Testis (tissue), 3 donors: ENCODE results near the gene NUP133. TPM values are rescaled to one million over a fixed set of nuclear protein-coding genes. Genes with fewer than 3 reads are reported as not detected.

Experiments used
- DNase-seq: peaks from one replicate; pipeline ENCODE4 v3.0.0-alpha.2; 2019
- H3K27ac ChIP-seq, 2 donors: fragments of 200-600 bp; sonication (generic); one replicate each; pipeline ENCODE4 v1.5.1; 2019
- H3K27me3 ChIP-seq: fragments of 200-600 bp; sonication (generic); one replicate; pipeline ENCODE4 v1.5.1; 2019
- H3K36me3 ChIP-seq: fragments of 200-600 bp; sonication (generic); one replicate; pipeline ENCODE4 v1.5.1; 2017; ENCODE audit warnings: low read depth; ENCODE audit errors: missing control alignments
- H3K4me1 ChIP-seq: fragments of 200-600 bp; sonication (generic); one replicate; pipeline ENCODE4 v1.5.1; 2019
- H3K4me3 ChIP-seq, 2 donors: fragments of 200-600 bp; sonication (generic); one replicate each; pipeline ENCODE4 v1.5.1; 2017 to 2019
- H3K9me3 ChIP-seq: fragments of 200-600 bp; sonication (generic); one replicate; pipeline ENCODE4 v1.5.1; 2017
- POLR2A ChIP-seq: fragments of 450-650 bp; IDR thresholded peaks from one replicate; pipeline ENCODE4 v1.6.1; 2017; ENCODE audit warnings: antibody characterized with exemption, mild to moderate bottlenecking, moderate library complexity
- WGBS, 2 donors: methylation state at CpG; one replicate each; pipeline ENCODE4 v1.1.5; 2018; 5-methylcytosine and 5-hydroxymethylcytosine counted together
- intact Hi-C: fragments of 100-400 bp; cut with DNase I; formaldehyde crosslinking; loops from one replicate; pipeline ENCODE4 v1.15.1; 2023; ENCODE audit warnings: low total_unique reads
- polyA plus RNA-seq: library from polyadenylated mRNA; stranded (reverse); fragments of 350-450 nt; fragmentation: Illumina TruSeq; extraction: RNeasy Lipid Tissue Mini Kit (QIAGEN cat#74804); gene quantifications from one replicate; pipeline ENCODE4 v1.2.3, GENCODE V29; 2014; ENCODE audit warnings: low read depth, low replicate concordance; ENCODE audit not compliant: insufficient read depth
- total RNA-seq, 2 donors: library from RNA; depleted of rRNA; stranded (reverse); fragments of >200 nt; gene quantifications; one replicate each; pipeline ENCODE4 v1.2.3, GENCODE V29; 2016
- TF ChIP-seq, protein P1 (sequence below), 3 experiments: fragments of 450-650 bp in 2 of 3; fragments of 200-600 bp in 1 of 3; sonication (generic) in 1 of 3; IDR thresholded peaks; one replicate each; pipeline ENCODE4 v1.5.1; 2016 to 2019; ENCODE audit warnings: antibody characterized with exemption in 3 of 3, mild to moderate bottlenecking in 2 of 3, moderate library complexity in 1 of 3

The NUP133 gene
- total and polyA plus RNA-seq, 3 donors from 2014 or later, result 26.5 to 60.9 (median 46.5) TPM

- TF ChIP-seq, protein P1, sequence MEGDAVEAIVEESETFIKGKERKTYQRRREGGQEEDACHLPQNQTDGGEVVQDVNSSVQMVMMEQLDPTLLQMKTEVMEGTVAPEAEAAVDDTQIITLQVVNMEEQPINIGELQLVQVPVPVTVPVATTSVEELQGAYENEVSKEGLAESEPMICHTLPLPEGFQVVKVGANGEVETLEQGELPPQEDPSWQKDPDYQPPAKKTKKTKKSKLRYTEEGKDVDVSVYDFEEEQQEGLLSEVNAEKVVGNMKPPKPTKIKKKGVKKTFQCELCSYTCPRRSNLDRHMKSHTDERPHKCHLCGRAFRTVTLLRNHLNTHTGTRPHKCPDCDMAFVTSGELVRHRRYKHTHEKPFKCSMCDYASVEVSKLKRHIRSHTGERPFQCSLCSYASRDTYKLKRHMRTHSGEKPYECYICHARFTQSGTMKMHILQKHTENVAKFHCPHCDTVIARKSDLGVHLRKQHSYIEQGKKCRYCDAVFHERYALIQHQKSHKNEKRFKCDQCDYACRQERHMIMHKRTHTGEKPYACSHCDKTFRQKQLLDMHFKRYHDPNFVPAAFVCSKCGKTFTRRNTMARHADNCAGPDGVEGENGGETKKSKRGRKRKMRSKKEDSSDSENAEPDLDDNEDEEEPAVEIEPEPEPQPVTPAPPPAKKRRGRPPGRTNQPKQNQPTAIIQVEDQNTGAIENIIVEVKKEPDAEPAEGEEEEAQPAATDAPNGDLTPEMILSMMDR (IDR thresholded peaks at IDR 0.05), result no peak
- no peak for TF ChIP-seq POLR2A
- no peaks in the 10 kb centered on the region for H3K27me3 ChIP-seq
- no peaks in the 10 kb centered on the region for H3K36me3 ChIP-seq
- 59 to 69% methylated on average over 2 of the region's 2 CpGs for WGBS, 2 donors
- peaks cover 13% of the 10 kb centered on the region for H3K4me1 ChIP-seq
- no peak for DNase-seq
- no peaks in the 10 kb centered on the region for H3K9me3 ChIP-seq
- intact Hi-C loops, result no loop called here
- H3K27ac ChIP-seq, result no peak overlapping the region
- no peak overlapping the region for H3K4me3 ChIP-seq
Measured at GRCh38 chr1:229509576-229509975, 1.4 kb upstream of the NUP133 start.

DNA sequence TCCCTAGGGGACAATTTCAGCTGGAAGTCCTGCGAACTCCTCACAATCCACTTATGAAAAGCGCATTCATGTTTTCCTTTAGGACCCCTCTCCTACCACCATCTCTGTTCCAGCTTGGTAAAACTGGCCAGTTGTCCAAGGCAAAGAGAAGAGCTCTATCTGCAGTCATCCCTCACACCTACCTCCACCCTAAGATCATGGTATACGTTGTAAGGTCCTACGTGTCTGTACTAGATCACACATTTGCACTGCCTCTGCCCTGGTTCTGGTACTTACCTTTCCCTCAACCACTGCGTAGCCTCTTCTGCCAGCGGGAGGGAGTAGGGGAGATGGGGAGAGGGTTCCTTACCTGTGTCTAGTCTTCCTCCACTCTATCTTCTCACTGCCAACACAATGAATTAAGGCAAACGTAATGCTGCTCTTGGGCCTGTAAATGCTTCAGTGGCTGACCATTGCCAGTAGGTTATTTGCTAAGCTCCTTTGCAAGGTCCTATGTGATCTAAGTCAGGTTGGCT lies 739 bp upstream of the NUP133 start:
- peak overlapping the region; percentile 86 to 99 for H3K4me3 ChIP-seq
- WGBS, 2 donors, result 59 to 63% methylated on average over 7 of the region's 7 CpGs
- peaks cover 13% of the 10 kb centered on the region for H3K4me1 ChIP-seq
- H3K27ac ChIP-seq, result peak overlapping the region; percentile 92 to 95
- intact Hi-C loops, result no loop called here
- no peak for TF ChIP-seq POLR2A
- TF ChIP-seq, protein P1 (IDR thresholded peaks at IDR 0.05), result no peak
- no peaks in the 10 kb centered on the region for H3K36me3 ChIP-seq
- no peaks in the 10 kb centered on the region for H3K9me3 ChIP-seq
- no peak for DNase-seq
- no peaks in the 10 kb centered on the region for H3K27me3 ChIP-seq

- Histone ChIP-seq H3K4me3 (peak overlapping the region; percentile 86 to 99), H3K9me3 (no peaks in the 10 kb centered on the region), H3K36me3 (no peaks in the 10 kb centered on the region), H3K4me1 (peaks cover 13% of the 10 kb centered on the region), H3K27me3 (no peaks in the 10 kb centered on the region), H3K27ac (peak overlapping the region; percentile 92 to 95)
- TF ChIP-seq, protein P1 (IDR thresholded peaks at IDR 0.05), result no peak
- no peak for TF ChIP-seq POLR2A
- intact Hi-C loops, result no loop called here
- 1 to 2% methylated on average over 5 of the region's 5 CpGs for WGBS, 2 donors
- DNase-seq, result no peak
Measured at GRCh38 chr1:229507502-229507901, 639 bp downstream of the NUP133 start.

DNA sequence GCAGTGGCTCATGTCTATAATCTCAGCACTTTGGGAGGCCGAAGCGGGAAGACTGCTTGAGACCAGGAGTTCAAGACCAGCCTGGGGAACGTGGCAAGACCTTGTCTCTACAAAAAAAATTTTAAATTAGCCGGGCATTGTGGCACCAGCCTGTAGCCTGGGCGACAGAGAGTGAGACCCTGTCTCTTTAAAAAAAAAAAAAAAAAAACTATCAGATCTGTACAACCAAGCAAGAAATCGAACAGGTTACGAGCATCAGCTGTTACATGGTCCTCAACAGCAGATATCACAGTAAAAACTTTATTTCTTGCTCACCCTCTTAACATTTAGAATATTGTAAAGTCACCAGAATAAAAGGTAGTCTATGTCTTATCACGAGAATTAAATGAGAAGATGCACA lies 1.5 kb downstream of the NUP133 start:
- H3K27ac ChIP-seq, result no peak overlapping the region
- TF ChIP-seq POLR2A, result no peak
- TF ChIP-seq, protein P1 (IDR thresholded peaks at IDR 0.05), result no peak
- no peak overlapping the region for H3K4me3 ChIP-seq
- H3K9me3 ChIP-seq, result no peaks in the 10 kb centered on the region
- H3K27me3 ChIP-seq, result no peaks in the 10 kb centered on the region
- 63 to 70% methylated on average over 8 of the region's 8 CpGs for WGBS, 2 donors
- H3K36me3 ChIP-seq, result no peaks in the 10 kb centered on the region
- H3K4me1 ChIP-seq, result peaks cover 13% of the 10 kb centered on the region
- DNase-seq, result no peak
- intact Hi-C loops, result no loop called here

GRCh38 chr1:229495782-229496181 lies 12.4 kb downstream of the NUP133 start:
- no peaks in the 10 kb centered on the region for H3K4me1 ChIP-seq
- no peak for TF ChIP-seq POLR2A
- TF ChIP-seq, protein P1 (IDR thresholded peaks at IDR 0.05), result no peak
- no peak overlapping the region for H3K4me3 ChIP-seq
- no peaks in the 10 kb centered on the region for H3K9me3 ChIP-seq
- no peaks in the 10 kb centered on the region for H3K27me3 ChIP-seq
- 93 to 96% methylated on average over 2 of the region's 2 CpGs for WGBS, 2 donors
- DNase-seq, result no peak
- H3K36me3 ChIP-seq, result no peaks in the 10 kb centered on the region
- intact Hi-C loops, result no loop called here
- H3K27ac ChIP-seq, result no peak overlapping the region
